Lung (tissue), 12 donors: ENCODE results near the gene DPYSL3. TPM values are rescaled to one million over a fixed set of nuclear protein-coding genes. Genes with fewer than 3 reads are reported as not detected.

ENCODE experiments used
- ATAC-seq: fragments of 200-7000 bp; cut with Tn5 transposase; one replicate; pipeline ENCODE4 v1.9.1; 2020; ENCODE audit warnings: moderate number of reproducible peaks; ENCODE audit not compliant: insufficient read depth, low FRiP score
- DNase-seq, 3 donors: peaks; one replicate each; pipeline ENCODE4 v3.0.0-alpha.2; 2013 to 2017
- H3K27ac ChIP-seq, 2 donors: one replicate each; pipeline ENCODE4 v1.5.1; 2013; ENCODE audit warnings: mild to moderate bottlenecking in 2 of 2, moderate library complexity in 2 of 2, control low read depth in 1 of 2, inconsistent platforms in 1 of 2, low read depth in 1 of 2, low read length in 1 of 2
- H3K27me3 ChIP-seq, 3 donors: one replicate each; pipeline ENCODE4 v1.5.1; 2013; ENCODE audit warnings: low read length in 2 of 3; ENCODE audit not compliant: control insufficient read depth in 3 of 3, insufficient read depth in 3 of 3
- H3K36me3 ChIP-seq, 4 donors: one replicate each; pipeline ENCODE4 v1.5.1; 2013; ENCODE audit warnings: low read length in 4 of 4, mild to moderate bottlenecking in 1 of 4, moderate library complexity in 1 of 4; ENCODE audit not compliant: control insufficient read depth in 4 of 4, insufficient read depth in 4 of 4
- H3K4me1 ChIP-seq, 5 donors: one replicate each; pipeline ENCODE4 v1.5.1; 2013; ENCODE audit warnings: low read length in 5 of 5, mild to moderate bottlenecking in 2 of 5, moderate library complexity in 1 of 5; ENCODE audit not compliant: control insufficient read depth in 5 of 5, insufficient read depth in 5 of 5
- H3K4me3 ChIP-seq: one replicate; pipeline ENCODE4 v1.5.1; 2013; ENCODE audit warnings: mild to moderate bottlenecking, control low read depth, moderate library complexity
- H3K9ac ChIP-seq, 2 donors: one replicate each; pipeline ENCODE4 v1.5.1; 2013; ENCODE audit warnings: low read length in 2 of 2, control low read depth in 1 of 2; ENCODE audit not compliant: insufficient read depth in 1 of 2
- H3K9me3 ChIP-seq, 4 donors: one replicate each; pipeline ENCODE4 v1.5.1; 2013; ENCODE audit warnings: low read length in 3 of 4, mild to moderate bottlenecking in 1 of 4, moderate library complexity in 1 of 4; ENCODE audit not compliant: control insufficient read depth in 4 of 4, insufficient read depth in 3 of 4
- WGBS, 2 donors: extraction: QIAGEN DNeasy Blood & Tissue Kit; methylation state at CpG; one replicate each; pipeline ENCODE4 v1.1.7; 2013; 5-methylcytosine and 5-hydroxymethylcytosine counted together
- polyA plus RNA-seq, 2 donors: library from polyadenylated mRNA; stranded (reverse); fragments of 200-250 nt; gene quantifications; one replicate each; pipeline ENCODE4 v1.2.1, GENCODE V29; 2013
- total RNA-seq, 2 donors: library from RNA; depleted of rRNA in 1 of 2; stranded (reverse); fragments of >200 nt in 1 of 2; gene quantifications; one replicate each; pipeline ENCODE4 v1.2.1, GENCODE V29; 2014 to 2021
- TF ChIP-seq, protein P1 (sequence below): IDR thresholded peaks from 2 replicates; pipeline ENCODE4 v1.5.1; 2012; ENCODE audit warnings: mild to moderate bottlenecking; ENCODE audit errors: control extremely low read depth, extremely low read depth
- donor health status: control.
- donor health status: control.
- donor health status: Bipolar disorder and iron deficiency.
- donor health status: healthy.
- donor health status: DM: yes; HTN: yes; CAD: no.

DPYSL3 gene
- total and polyA plus RNA-seq, 4 donors: 13.8 to 112 (median 43.7) TPM

DNA sequence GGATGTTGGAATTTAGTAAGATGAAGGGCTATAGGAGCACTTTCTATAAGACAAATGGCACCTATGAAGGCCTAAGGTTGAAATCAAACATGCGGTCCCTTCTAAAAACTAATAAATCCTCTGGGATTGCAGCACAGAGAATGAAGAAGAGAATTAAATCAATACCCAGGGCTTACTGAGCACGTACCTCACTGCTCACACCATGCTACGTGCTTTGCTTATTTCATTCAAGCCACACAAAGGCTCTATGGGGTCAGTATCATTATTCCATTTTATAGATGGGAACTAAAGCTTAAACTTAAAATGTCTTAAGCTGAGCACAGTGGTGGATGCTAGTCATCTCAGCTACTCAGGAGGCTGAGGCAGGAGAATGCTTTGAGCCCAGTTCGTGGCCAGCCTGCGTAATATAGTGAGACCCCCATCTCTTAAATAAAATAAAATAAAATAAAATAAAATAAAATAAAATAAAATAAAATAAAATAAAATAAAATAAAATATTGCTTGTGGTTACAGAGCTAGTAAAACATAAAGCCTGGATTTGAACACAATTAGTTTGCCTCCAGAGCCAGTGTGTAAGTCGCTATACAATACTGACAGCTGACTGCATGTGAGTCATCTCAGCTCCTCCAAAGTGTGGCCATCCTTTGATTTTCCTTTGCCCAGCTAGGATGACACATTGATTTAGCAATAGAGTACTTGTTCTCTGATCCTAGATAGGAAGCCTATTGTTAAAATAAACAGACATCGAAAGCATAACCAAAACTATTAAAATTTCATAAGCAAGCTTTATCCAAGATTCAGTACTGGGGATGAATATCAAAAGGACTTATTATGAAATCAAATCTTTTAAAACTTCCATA, 20.9 kb upstream of the DPYSL3 start:
- ATAC-seq: no peak

DNA sequence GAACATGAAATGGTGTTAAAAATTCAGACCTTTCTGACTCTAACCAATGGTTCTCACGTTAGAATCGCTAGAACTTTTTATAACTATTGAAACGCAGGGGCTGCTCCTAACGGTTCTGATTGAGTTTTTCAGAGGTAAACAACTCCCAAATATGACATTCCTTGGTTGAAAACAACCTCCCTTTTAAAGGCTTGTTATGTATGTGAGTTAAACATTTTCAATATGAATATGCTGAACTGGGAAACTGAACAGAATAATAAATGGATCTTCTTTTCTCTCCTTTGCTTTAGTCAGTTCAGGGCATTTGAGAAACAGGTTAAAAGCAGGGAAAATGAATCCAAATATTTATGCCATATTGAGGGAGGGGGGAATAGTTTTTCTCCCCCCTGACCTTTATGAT, 13.2 kb upstream of the DPYSL3 start:
- H3K4me1 ChIP-seq: no peaks in the 10 kb centered on the region
- 69 to 81% methylated on average over 4 of the region's 4 CpGs for WGBS, 2 donors
- ATAC-seq (no peak), DNase-seq (no peak)
- H3K27ac ChIP-seq: no peak overlapping the region
- TF ChIP-seq, protein P1, sequence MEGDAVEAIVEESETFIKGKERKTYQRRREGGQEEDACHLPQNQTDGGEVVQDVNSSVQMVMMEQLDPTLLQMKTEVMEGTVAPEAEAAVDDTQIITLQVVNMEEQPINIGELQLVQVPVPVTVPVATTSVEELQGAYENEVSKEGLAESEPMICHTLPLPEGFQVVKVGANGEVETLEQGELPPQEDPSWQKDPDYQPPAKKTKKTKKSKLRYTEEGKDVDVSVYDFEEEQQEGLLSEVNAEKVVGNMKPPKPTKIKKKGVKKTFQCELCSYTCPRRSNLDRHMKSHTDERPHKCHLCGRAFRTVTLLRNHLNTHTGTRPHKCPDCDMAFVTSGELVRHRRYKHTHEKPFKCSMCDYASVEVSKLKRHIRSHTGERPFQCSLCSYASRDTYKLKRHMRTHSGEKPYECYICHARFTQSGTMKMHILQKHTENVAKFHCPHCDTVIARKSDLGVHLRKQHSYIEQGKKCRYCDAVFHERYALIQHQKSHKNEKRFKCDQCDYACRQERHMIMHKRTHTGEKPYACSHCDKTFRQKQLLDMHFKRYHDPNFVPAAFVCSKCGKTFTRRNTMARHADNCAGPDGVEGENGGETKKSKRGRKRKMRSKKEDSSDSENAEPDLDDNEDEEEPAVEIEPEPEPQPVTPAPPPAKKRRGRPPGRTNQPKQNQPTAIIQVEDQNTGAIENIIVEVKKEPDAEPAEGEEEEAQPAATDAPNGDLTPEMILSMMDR: no peak
- no peaks in the 10 kb centered on the region for H3K36me3 ChIP-seq
- no peak overlapping the region for H3K4me3 ChIP-seq
- peaks cover 0 to 10% (median 6%) of the 10 kb centered on the region in 3 donors for H3K27me3 ChIP-seq
- H3K9me3 ChIP-seq: no peaks in the 10 kb centered on the region
- no peak overlapping the region for H3K9ac ChIP-seq

More for the DNA sequence above, 20.9 kb upstream of the DPYSL3 start:
- Histone ChIP-seq H3K9ac (no peak overlapping the region), H3K27ac (no peak overlapping the region), H3K4me3 (no peak overlapping the region), H3K27me3 (peaks cover 0 to 1% (median 0%) of the 10 kb centered on the region in 3 donors), H3K4me1 (no peaks in the 10 kb centered on the region), H3K36me3 (no peaks in the 10 kb centered on the region), H3K9me3 (no peaks in the 10 kb centered on the region)
- TF ChIP-seq, protein P1: no peak
- WGBS, 2 donors: 91 to 95% methylated on average over 7 of the region's 7 CpGs
- no peak for DNase-seq

- Histone ChIP-seq H3K4me3 (no peak overlapping the region), H3K9me3 (no peaks in the 10 kb centered on the region), H3K4me1 (no peaks in the 10 kb centered on the region), H3K27ac (no peak overlapping the region), H3K36me3 (no peaks in the 10 kb centered on the region), H3K9ac (no peak overlapping the region), H3K27me3 (peaks cover 0 to 10% (median 6%) of the 10 kb centered on the region in 3 donors)
- DNase-seq (no peak), ATAC-seq (no peak)
- 50 to 76% methylated on average over 3 of the region's 3 CpGs for WGBS, 2 donors
- TF ChIP-seq, protein P1: no peak
These were observed 12.6 kb upstream of the DPYSL3 start for GRCh38 chr5:147522435-147522834.
